H9 (cell line): ENCODE results near the gene LHFPL6. TPM values are rescaled to one million over a fixed set of nuclear protein-coding genes. Genes with fewer than 3 reads are reported as not detected.

Experiments
- DNase-seq: peaks from one replicate; pipeline ENCODE4 v3.0.0-alpha.2; 2017
- H2AFZ ChIP-seq: one replicate; pipeline ENCODE4 v1.6.1; 2013; ENCODE audit warnings: mild to moderate bottlenecking, low read length, control low read depth, moderate library complexity
- H2AK5ac ChIP-seq: 2 replicates; pipeline ENCODE4 v1.6.1; 2013; ENCODE audit warnings: low read length, control low read depth, mixed read lengths; ENCODE audit not compliant: insufficient read length
- H2BK120ac ChIP-seq: one replicate; pipeline ENCODE4 v1.6.1; 2013; ENCODE audit warnings: low read depth, mild to moderate bottlenecking, low read length, control low read depth, inconsistent platforms; ENCODE audit not compliant: poor library complexity, severe bottlenecking
- H2BK12ac ChIP-seq: 2 replicates; pipeline ENCODE4 v1.6.1; 2013; ENCODE audit warnings: low read length, control low read depth, mixed read lengths, low read depth; ENCODE audit not compliant: insufficient read length
- H2BK15ac ChIP-seq: 2 replicates; pipeline ENCODE4 v1.6.1; 2013; ENCODE audit warnings: low read depth, low read length, control low read depth
- H2BK20ac ChIP-seq: one replicate; pipeline ENCODE4 v1.6.1; 2013; ENCODE audit warnings: low read depth, mild to moderate bottlenecking, low read length, control low read depth, inconsistent platforms; ENCODE audit not compliant: poor library complexity, severe bottlenecking
- H2BK5ac ChIP-seq: 2 replicates; pipeline ENCODE4 v1.6.1; 2013; ENCODE audit warnings: low read length, control low read depth, mixed read lengths; ENCODE audit not compliant: insufficient read length
- H3K14ac ChIP-seq: 2 replicates; pipeline ENCODE4 v1.6.1; 2013; ENCODE audit warnings: low read length, control low read depth; ENCODE audit not compliant: insufficient read depth
- H3K18ac ChIP-seq: 2 replicates; pipeline ENCODE4 v1.6.1; 2013; ENCODE audit warnings: low read depth, mild to moderate bottlenecking, mixed read lengths, low read length, control low read depth; ENCODE audit not compliant: insufficient read length
- H3K23ac ChIP-seq: 2 replicates; pipeline ENCODE4 v1.6.1; 2013; ENCODE audit warnings: low read length, control low read depth, mixed read lengths, low read depth; ENCODE audit not compliant: insufficient read length
- H3K23me2 ChIP-seq: 2 replicates; pipeline ENCODE4 v1.6.1; 2013; ENCODE audit warnings: low read depth, mild to moderate bottlenecking, mixed read lengths, low read length, control low read depth; ENCODE audit not compliant: insufficient read length, poor library complexity, severe bottlenecking
- H3K27ac ChIP-seq: 2 replicates; pipeline ENCODE4 v1.5.1; 2013; ENCODE audit warnings: low read length, control low read depth, mixed read lengths, low read depth; ENCODE audit not compliant: insufficient read length
- H3K27me3 ChIP-seq: 2 replicates; pipeline ENCODE4 v1.6.1; 2013; ENCODE audit warnings: low read length, control low read depth, inconsistent platforms; ENCODE audit not compliant: insufficient read depth
- H3K4ac ChIP-seq: 2 replicates; pipeline ENCODE4 v1.6.1; 2013; ENCODE audit warnings: low read depth, mild to moderate bottlenecking, control low read depth, inconsistent platforms, low read length, moderate library complexity
- H3K4me1 ChIP-seq: 2 replicates; pipeline ENCODE4 v1.6.1; 2013; ENCODE audit warnings: low read length, control low read depth, inconsistent platforms; ENCODE audit not compliant: insufficient read depth
- H3K4me2 ChIP-seq: 2 replicates; pipeline ENCODE4 v1.6.1; 2013; ENCODE audit warnings: low read length, control low read depth, mixed read lengths; ENCODE audit not compliant: insufficient read length, insufficient read depth
- H3K56ac ChIP-seq: 2 replicates; pipeline ENCODE4 v1.6.1; 2013; ENCODE audit warnings: low read depth, mild to moderate bottlenecking, mixed read lengths, low read length, control low read depth; ENCODE audit not compliant: insufficient read length
- H3K79me1 ChIP-seq: 2 replicates; pipeline ENCODE4 v1.6.1; 2013; ENCODE audit warnings: low read depth, mild to moderate bottlenecking, moderate library complexity, low read length, control low read depth, inconsistent platforms; ENCODE audit not compliant: insufficient read depth, poor library complexity, severe bottlenecking
- H3K79me2 ChIP-seq: 2 replicates; pipeline ENCODE4 v1.6.1; 2013; ENCODE audit warnings: low read length, control low read depth, inconsistent platforms; ENCODE audit not compliant: insufficient read depth
- H3K9ac ChIP-seq: 2 replicates; pipeline ENCODE4 v1.6.1; 2013; ENCODE audit warnings: low read length, control low read depth, mixed read lengths; ENCODE audit not compliant: insufficient read length; ENCODE audit errors: extremely low read depth
- H3K9me3 ChIP-seq: one replicate; pipeline ENCODE4 v1.6.1; 2013; ENCODE audit warnings: low read depth, low read length, inconsistent platforms; ENCODE audit not compliant: control insufficient read depth
- H3T11ph ChIP-seq: one replicate; pipeline ENCODE4 v1.6.1; 2013; ENCODE audit warnings: mild to moderate bottlenecking, low read length, control low read depth, inconsistent platforms
- H4K20me1 ChIP-seq: one replicate; pipeline ENCODE4 v1.6.1; 2013; ENCODE audit not compliant: control insufficient read depth, insufficient read length, insufficient read depth
- H4K5ac ChIP-seq: 2 replicates; pipeline ENCODE4 v1.6.1; 2013; ENCODE audit warnings: low read depth, mild to moderate bottlenecking, mixed read lengths, low read length, control low read depth; ENCODE audit not compliant: insufficient read length
- H4K8ac ChIP-seq: replicated peaks from 2 replicates; pipeline ENCODE4 v1.6.1; 2013; ENCODE audit warnings: low read length, control low read depth, mixed read lengths, low read depth; ENCODE audit not compliant: insufficient read length
- H4K91ac ChIP-seq: 2 replicates; pipeline ENCODE4 v1.6.1; 2013; ENCODE audit warnings: low read depth, mild to moderate bottlenecking, moderate library complexity, mixed read lengths, low read length, control low read depth; ENCODE audit not compliant: insufficient read length
- H3K27ac Mint-ChIP-seq, 3 experiments: 2 replicates in 2 of 3; 3 replicates in 1 of 3; pipeline ENCODE4 v1.8.0; 2020 to 2021; ENCODE audit warnings: mixed read lengths in 3 of 3, mild to moderate bottlenecking in 1 of 3, moderate library complexity in 1 of 3
- H3K27me3 Mint-ChIP-seq: 2 replicates; pipeline ENCODE4 v1.8.0; 2021; ENCODE audit warnings: low read depth, mild to moderate bottlenecking, moderate library complexity, mixed read lengths
- H3K36me3 Mint-ChIP-seq, 3 experiments: 2 replicates in 2 of 3; 3 replicates in 1 of 3; pipeline ENCODE4 v1.8.0; 2020 to 2021; ENCODE audit warnings: low read depth in 3 of 3, mixed read lengths in 3 of 3; ENCODE audit not compliant: insufficient read depth in 1 of 3
- H3K4me1 Mint-ChIP-seq, 2 experiments: 2 replicates each; pipeline ENCODE4 v1.8.0; 2020; ENCODE audit warnings: mixed read lengths in 2 of 2
- H3K4me3 Mint-ChIP-seq, 2 experiments: 2 replicates in 1 of 2; 3 replicates in 1 of 2; pipeline ENCODE4 v1.8.0; 2020 to 2021; ENCODE audit warnings: mild to moderate bottlenecking in 2 of 2, mixed read lengths in 2 of 2, moderate library complexity in 1 of 2
- H3K9me3 Mint-ChIP-seq, 2 experiments: 2 replicates in 1 of 2; 3 replicates in 1 of 2; pipeline ENCODE4 v1.8.0; 2020; ENCODE audit warnings: mild to moderate bottlenecking in 2 of 2, mixed read lengths in 2 of 2, moderate library complexity in 1 of 2
- WGBS: extraction: QIAGEN DNeasy Blood & Tissue Kit; methylation state at CpG from one replicate; pipeline ENCODE4 v1.1.7; 2013; ENCODE audit warnings: missing lambda C conversion rate, low lambda C conversion rate, mixed read lengths; ENCODE audit not compliant: insufficient read length; ENCODE audit errors: extremely low coverage; 5-methylcytosine and 5-hydroxymethylcytosine counted together
- total RNA-seq: library from RNA; stranded (reverse); gene quantifications from 2 replicates; pipeline ENCODE4 v1.2.1, GENCODE V29; 2021
- TF ChIP-seq, protein P1 (sequence below): fragments of 200-600 bp; sonication (generic); conservative IDR thresholded peaks from 3 replicates; pipeline ENCODE4 v1.8.0; 2021; ENCODE audit warnings: antibody characterized with exemption, mild to moderate bottlenecking

LHFPL6 gene
- total RNA-seq, 1 experiment from 2014 or later: 3.5 TPM

GRCh38 chr13:39326469-39327171, 276.4 kb downstream of the LHFPL6 start:
- WGBS: no CpG with 5 or more reads among the region's 4 CpGs
- H3K9me3 Mint-ChIP-seq: peaks cover 14 to 19% of the 10 kb centered on the region in 2 experiments
- Histone ChIP-seq H3K14ac (no peak overlapping the region), H2BK12ac (no peak overlapping the region), H3K4ac (no peak overlapping the region), H3K23ac (no peak overlapping the region), H2BK5ac (no peak overlapping the region), H4K91ac (no peak overlapping the region), H3T11ph (no peak overlapping the region), H4K20me1 (no peaks in the 10 kb centered on the region), H3K79me2 (no peaks in the 10 kb centered on the region), H4K5ac (no peak overlapping the region), H2AFZ (no peak overlapping the region), H2BK20ac (no peak overlapping the region), H3K23me2 (no peaks in the 10 kb centered on the region), H3K27me3 (no peaks in the 10 kb centered on the region), H2BK15ac (no peak overlapping the region), H3K9ac (no peak overlapping the region), H4K8ac (no peak overlapping the region), H3K27ac (no peak overlapping the region), H3K56ac (no peak overlapping the region), H2BK120ac (no peak overlapping the region), H2AK5ac (no peak overlapping the region), H3K9me3 (no peaks in the 10 kb centered on the region), H3K79me1 (no peaks in the 10 kb centered on the region), H3K18ac (no peak overlapping the region), H3K4me1 (peaks cover 12% of the 10 kb centered on the region; the same call in 1 of the 2 replicates), H3K4me2 (no peak overlapping the region)
- H3K36me3 Mint-ChIP-seq: peaks cover 7 to 17% (median 11%) of the 10 kb centered on the region in 3 experiments
- DNase-seq: no peak
- H3K4me3 Mint-ChIP-seq: no peak overlapping the region
- no peak overlapping the region for H3K27ac Mint-ChIP-seq
- peaks cover 37 to 48% of the 10 kb centered on the region in 2 experiments for H3K4me1 Mint-ChIP-seq
- TF ChIP-seq, protein P1, sequence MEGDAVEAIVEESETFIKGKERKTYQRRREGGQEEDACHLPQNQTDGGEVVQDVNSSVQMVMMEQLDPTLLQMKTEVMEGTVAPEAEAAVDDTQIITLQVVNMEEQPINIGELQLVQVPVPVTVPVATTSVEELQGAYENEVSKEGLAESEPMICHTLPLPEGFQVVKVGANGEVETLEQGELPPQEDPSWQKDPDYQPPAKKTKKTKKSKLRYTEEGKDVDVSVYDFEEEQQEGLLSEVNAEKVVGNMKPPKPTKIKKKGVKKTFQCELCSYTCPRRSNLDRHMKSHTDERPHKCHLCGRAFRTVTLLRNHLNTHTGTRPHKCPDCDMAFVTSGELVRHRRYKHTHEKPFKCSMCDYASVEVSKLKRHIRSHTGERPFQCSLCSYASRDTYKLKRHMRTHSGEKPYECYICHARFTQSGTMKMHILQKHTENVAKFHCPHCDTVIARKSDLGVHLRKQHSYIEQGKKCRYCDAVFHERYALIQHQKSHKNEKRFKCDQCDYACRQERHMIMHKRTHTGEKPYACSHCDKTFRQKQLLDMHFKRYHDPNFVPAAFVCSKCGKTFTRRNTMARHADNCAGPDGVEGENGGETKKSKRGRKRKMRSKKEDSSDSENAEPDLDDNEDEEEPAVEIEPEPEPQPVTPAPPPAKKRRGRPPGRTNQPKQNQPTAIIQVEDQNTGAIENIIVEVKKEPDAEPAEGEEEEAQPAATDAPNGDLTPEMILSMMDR: no peak
- H3K27me3 Mint-ChIP-seq: peaks cover 9% of the 10 kb centered on the region
